K562 (cell line): ENCODE results near the gene GPR152. TPM values are rescaled to one million over a fixed set of nuclear protein-coding genes. Genes with fewer than 3 reads are reported as not detected.

ENCODE experiments used
- ATAC-seq: fragments of 200-7000 bp; cut with Tn5 transposase; 3 replicates; pipeline ENCODE4 v1.9.1; 2020; ENCODE audit warnings: moderate library complexity
- BruUV-seq: library from RNA; stranded (reverse); fragments of 400-500 nt; replicated peaks from 2 replicates; lab custom pipeline; 2021; lab: Mats Ljungman, UMichigan
- CTCF ChIA-PET: fragments of 300-600 bp; formaldehyde crosslinking; extraction: SDS; loops from one replicate; lab custom pipeline; 2021; ENCODE audit warnings: low intra/inter-chr PET ratio; lab: Yijun Ruan, JAX
- POLR2A ChIA-PET: fragments of 300-600, 350-650 bp; sonication (Branson Sonifier 250); formaldehyde crosslinking; extraction: SDS; loops from one replicate; lab custom pipeline; 2021; ENCODE audit warnings: antibody characterized with exemption, inconsistent platforms; lab: Yijun Ruan, JAX
- DNase-seq, 4 experiments: peaks; one replicate each; pipeline versions ENCODE4 v3.0.0 to v3.0.0-alpha.2; 2011 to 2018; ENCODE audit warnings: low spot score in 3 of 4, mixed read lengths in 3 of 4; ENCODE audit errors: extremely low read depth in 1 of 4
- FAIRE-seq: peaks from 2 replicates; lab custom pipeline; 2011; peaks lifted over from hg19 to GRCh38; lab: Jason Lieb, UNC
- H2AFZ ChIP-seq: 2 replicates; pipeline ENCODE4 v1.6.0; 2011; ENCODE audit warnings: low read depth, low read length, control low read depth, inconsistent platforms
- H3K27ac ChIP-seq: fragments of 200-600 bp; 3 replicates; pipeline ENCODE4 v1.8.0; 2011; ENCODE audit warnings: low read depth, mild to moderate bottlenecking, control low read depth, inconsistent platforms, low read length, moderate library complexity, mixed read lengths; ENCODE audit errors: extremely low read depth
- H3K27me3 ChIP-seq, 2 experiments: fragments of 300-600 bp in 1 of 2; 2 replicates in 1 of 2; 3 replicates in 1 of 2; pipeline versions ENCODE4 v1.6.0 to v1.8.0; 2011; ENCODE audit warnings: inconsistent platforms in 2 of 2, low read length in 2 of 2, mild to moderate bottlenecking in 1 of 2, mixed read lengths in 1 of 2, moderate library complexity in 1 of 2; ENCODE audit not compliant: control insufficient read depth in 2 of 2, insufficient read depth in 2 of 2
- H3K36me3 ChIP-seq: fragments of 300-600 bp; 3 replicates; pipeline ENCODE4 v1.8.0; 2011; ENCODE audit warnings: mild to moderate bottlenecking, low read length, inconsistent platforms; ENCODE audit not compliant: control insufficient read depth, insufficient read depth
- H3K4me1 ChIP-seq, 2 experiments: fragments of 200-600 bp in 1 of 2; replicated peaks in 1 of 2; 2 replicates in 1 of 2; 3 replicates in 1 of 2; pipeline versions ENCODE4 v1.5.1 to v1.8.0; 2011; ENCODE audit warnings: inconsistent platforms in 2 of 2, low read length in 2 of 2, mild to moderate bottlenecking in 1 of 2, mixed read lengths in 1 of 2, moderate library complexity in 1 of 2; ENCODE audit not compliant: control insufficient read depth in 2 of 2, insufficient read depth in 2 of 2
- H3K4me2 ChIP-seq: 2 replicates; pipeline ENCODE4 v1.6.1; 2011; ENCODE audit warnings: low read length, control low read depth, inconsistent platforms, mixed read lengths; ENCODE audit not compliant: insufficient read depth
- H3K4me3 ChIP-seq: fragments of 200-600 bp; sonication (generic), shearing (Covaris generic); 2 replicates; pipeline ENCODE4 v1.5.1; 2016; ENCODE audit warnings: control low read depth, inconsistent platforms
- H3K79me2 ChIP-seq: fragments of 200-600 bp; 3 replicates; pipeline ENCODE4 v1.8.0; 2011; ENCODE audit warnings: low read length, inconsistent platforms; ENCODE audit not compliant: control insufficient read depth, insufficient read depth
- H3K9ac ChIP-seq, 2 experiments: 2 replicates each; pipeline versions ENCODE4 v1.6.0 to v1.6.1; 2011; ENCODE audit warnings: low read depth in 2 of 2, low read length in 2 of 2, control low read depth in 1 of 2, inconsistent platforms in 1 of 2, mild to moderate bottlenecking in 1 of 2, mixed read lengths in 1 of 2; ENCODE audit not compliant: insufficient read depth in 1 of 2
- H3K9me1 ChIP-seq: one replicate; pipeline ENCODE4 v1.6.0; 2011; ENCODE audit warnings: inconsistent platforms, mild to moderate bottlenecking, low read length, moderate library complexity; ENCODE audit not compliant: control insufficient read depth, insufficient read depth
- H3K9me3 ChIP-seq: replicated peaks from 2 replicates; pipeline ENCODE4 v1.5.1; 2011; ENCODE audit warnings: low read depth, low read length, inconsistent platforms; ENCODE audit not compliant: control insufficient read depth, insufficient read depth
- H4K20me1 ChIP-seq: replicated peaks from 2 replicates; pipeline ENCODE4 v1.6.1; 2011; ENCODE audit warnings: low read length, inconsistent platforms, mixed read lengths; ENCODE audit not compliant: control insufficient read depth, insufficient read depth
- BDP1 ChIP-seq: IDR thresholded peaks from 3 replicates; pipeline ENCODE4 v1.6.1; 2011; ENCODE audit not compliant: insufficient read length, insufficient read depth
- POLR2G ChIP-seq: fragments of 200-400 bp; formaldehyde crosslinking; IDR thresholded peaks from 2 replicates; pipeline ENCODE4 v1.6.1; 2017; ENCODE audit warnings: low read depth, mild to moderate bottlenecking, antibody characterized with exemption, low read length, moderate library complexity
- RBFOX2 ChIP-seq: fragments of 200-400 bp; formaldehyde crosslinking; IDR thresholded peaks from 2 replicates; pipeline ENCODE4 v1.6.1; 2017; ENCODE audit warnings: low read depth, mild to moderate bottlenecking, low read length, moderate library complexity
- RBM22 ChIP-seq: fragments of 200-400 bp; formaldehyde crosslinking; IDR thresholded peaks from 2 replicates; pipeline ENCODE4 v1.6.1; 2018; ENCODE audit warnings: low read length, low read depth; ENCODE audit not compliant: poor library complexity, severe bottlenecking
- ZSCAN29 ChIP-seq: fragments of 450-650 bp; IDR thresholded peaks from 2 replicates; pipeline ENCODE4 v1.6.1; 2017
- WGBS: fragments of 100-300 bp; shearing (Covaris generic); methylation state at CpG from one replicate; pipeline ENCODE4 v1.1.6; 2016; ENCODE audit warnings: low coverage, mixed read lengths; ENCODE audit not compliant: insufficient coverage; ENCODE audit errors: missing lambda C conversion rate; 5-methylcytosine and 5-hydroxymethylcytosine counted together
- in situ Hi-C: fragments of 300-500 bp; cut with MboI; formaldehyde crosslinking; loops from 4 replicates; pipeline ENCODE4 v1.15.0; 2018; ENCODE audit warnings: inconsistent platforms, mixed read lengths
- intact Hi-C: fragments of 100-400 bp; cut with micrococcal nuclease; formaldehyde crosslinking; loops from 2 replicates; pipeline ENCODE4 v1.14.2; 2022
- polyA plus RNA-seq, 8 experiments: library from polyadenylated mRNA; depleted of rRNA in 4 of 8; stranded (reverse) in 5 of 8; unstranded in 3 of 8; fragments of >200 nt; fragmentation: Nextera tagmentation in 2 of 8; fragmentation: Illumina TruSeq in 1 of 8; extraction: Ambion mirVana in 2 of 8; extraction: Trizol in 1 of 8; gene quantifications; 2 replicates each; pipeline versions ENCODE4 v1.2.1 to v1.2.3, GENCODE V29; 2011 to 2014; ENCODE audit warnings: inconsistent platforms in 1 of 8, missing spikeins in 1 of 8
- total RNA-seq, 7 experiments: library from RNA; depleted of rRNA in 6 of 7; stranded (reverse); fragments of >200 nt in 6 of 7; fragmentation: Illumina TruSeq in 2 of 7; extraction: Trizol in 2 of 7; gene quantifications; 2 replicates each; pipeline versions ENCODE4 v1.2.1 to v1.2.3, GENCODE V29; 2011 to 2021; ENCODE audit warnings: low replicate concordance in 1 of 7

The GPR152 gene
- total and polyA plus RNA-seq, 9 of the 15 experiments (the other 6 are each of a cell fraction or from before 2014, with no cell fraction given): not detected

DNA sequence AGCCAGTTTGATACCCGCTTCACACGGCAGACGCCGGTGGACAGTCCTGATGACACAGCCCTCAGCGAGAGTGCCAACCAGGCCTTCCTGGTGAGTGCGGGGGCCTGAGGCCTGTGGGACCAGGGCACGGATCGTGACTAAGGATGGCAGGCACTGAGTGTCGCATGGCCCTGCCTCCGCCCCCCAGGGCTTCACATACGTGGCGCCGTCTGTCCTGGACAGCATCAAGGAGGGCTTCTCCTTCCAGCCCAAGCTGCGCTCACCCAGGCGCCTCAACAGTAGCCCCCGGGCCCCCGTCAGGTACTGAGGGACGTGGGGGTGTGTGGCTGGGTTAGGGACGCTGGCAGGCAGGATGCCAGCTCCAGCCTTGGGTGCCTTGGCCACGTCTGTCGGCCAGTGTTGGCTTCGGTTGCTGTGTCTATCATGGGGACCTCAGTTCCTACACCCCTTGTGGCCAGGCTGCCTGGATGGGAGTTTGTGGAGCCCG, 18.1 kb downstream of the GPR152 start:
- no peaks in the 10 kb centered on the region for H4K20me1 ChIP-seq
- H3K4me2 ChIP-seq: no peak overlapping the region
- WGBS: 96% methylated on average over 14 of the region's 23 CpGs
- intact Hi-C loops (no loop called here), in situ Hi-C loops (no loop called here)
- POLR2A ChIA-PET: interaction anchor here (0.5 to 1.1 kb wide), 3 partner anchors 16 to 776 kb away, joined by 3 read pairs; no protein-coding TSS in a partner anchor
- CTCF ChIA-PET: no interaction called here
- H3K79me2 ChIP-seq: peaks cover 13% of the 10 kb centered on the region
- H3K9me3 ChIP-seq: no peaks in the 10 kb centered on the region
- H3K27ac ChIP-seq: no peak overlapping the region
- peaks cover 4% of the 10 kb centered on the region for H3K9me1 ChIP-seq
- H3K27me3 ChIP-seq: no peaks in the 10 kb centered on the region
- H3K36me3 ChIP-seq: peaks cover 88% of the 10 kb centered on the region; the same call in 2 of the 3 replicates
- TF ChIP-seq ZSCAN29: no peak
- TF ChIP-seq RBFOX2: peak; percentile 59
- TF ChIP-seq BDP1: no peak
- peak; percentile 17 for TF ChIP-seq RBM22
- TF ChIP-seq POLR2G: peak; percentile 9; the same call in 1 of the 2 replicates
- H3K4me3 ChIP-seq: no peak overlapping the region
- ATAC-seq (no peak), DNase-seq (no peak), FAIRE-seq (no peak)
- peak overlapping the region in 1 of 2 experiments; percentile 19; a peak in 2 of 4 replicates for H3K9ac ChIP-seq
- BruUV-seq: no TSS peak
- peaks cover 17 to 66% of the 10 kb centered on the region in 2 experiments for H3K4me1 ChIP-seq
- H2AFZ ChIP-seq: no peak overlapping the region
